NCI-H2171 treated with DMSO at 0.1 percent for 48 hours (cell line): ENCODE data around the gene ANKK1.

ENCODE experiments used
- DNase-seq: peaks from one replicate; lab custom pipeline; 2025; lab: John Stamatoyannopoulos, UW

Gene ANKK1

DNA sequence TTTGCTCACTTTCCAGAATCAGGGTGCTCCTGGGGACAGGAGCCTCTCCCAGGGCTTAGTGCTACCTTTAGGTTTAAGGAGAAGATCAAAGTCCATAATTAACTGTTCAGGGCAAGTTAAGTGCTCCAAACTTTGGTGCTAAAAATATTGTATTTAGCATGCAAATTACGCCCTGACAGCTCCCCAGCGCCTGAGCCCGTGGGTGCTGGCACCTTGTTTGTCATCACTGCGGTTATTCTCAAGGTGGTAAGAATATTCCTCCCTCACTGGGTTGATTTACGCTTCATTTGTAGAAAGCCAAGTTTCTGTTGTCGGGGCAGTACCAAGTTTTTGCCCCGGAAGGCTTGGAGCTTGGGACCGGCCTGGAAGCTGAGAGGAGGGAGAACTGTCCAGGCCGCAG lies 21.3 kb downstream of the ANKK1 start:
- no peak for DNase-seq

- no peak for DNase-seq
Measured at GRCh38 chr11:113409526-113409925, 21.9 kb downstream of the ANKK1 start.

DNA sequence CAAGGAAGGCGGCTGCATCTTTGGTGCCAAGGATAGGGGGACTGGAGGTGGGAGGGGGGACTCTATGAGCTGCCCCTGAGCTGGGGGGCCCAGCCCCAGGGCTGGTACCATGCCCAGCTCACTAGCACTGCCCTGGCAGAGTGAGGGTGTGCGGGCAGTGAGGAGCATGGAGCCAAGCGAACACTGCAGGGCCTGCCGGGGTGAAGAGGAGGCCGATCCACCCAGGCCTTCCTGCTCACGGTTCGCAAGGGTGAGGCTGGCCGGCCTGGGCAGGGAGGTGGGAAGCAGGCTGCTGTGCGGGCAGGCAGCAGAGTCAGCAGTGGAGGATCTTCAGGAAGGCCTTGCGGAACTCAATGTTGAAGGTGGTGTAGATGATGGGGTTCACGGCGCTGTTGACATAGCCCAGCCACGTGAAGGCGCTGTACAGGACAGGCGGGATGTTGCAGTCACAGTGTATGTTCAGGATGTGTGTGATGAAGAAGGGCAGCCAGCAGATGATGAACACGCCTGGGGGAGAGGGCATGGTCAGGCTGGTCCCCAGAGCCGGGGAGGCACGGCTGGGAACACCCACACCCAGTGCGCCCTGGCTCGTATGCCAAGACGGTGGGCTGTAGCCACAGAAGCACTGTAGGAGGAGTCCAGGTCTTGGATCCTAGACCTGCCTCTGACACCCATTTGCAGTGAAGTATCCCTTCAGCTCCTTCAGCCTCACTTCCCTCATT lies 23.0 kb downstream of the ANKK1 start:
- no peak for DNase-seq

- DNase-seq: peak; percentile 65
Measured at GRCh38 chr11:113411536-113411935, 24.0 kb downstream of the ANKK1 start.

GRCh38 chr11:113412675-113413074 lies 25.1 kb downstream of the ANKK1 start:
- no peak for DNase-seq

DNA sequence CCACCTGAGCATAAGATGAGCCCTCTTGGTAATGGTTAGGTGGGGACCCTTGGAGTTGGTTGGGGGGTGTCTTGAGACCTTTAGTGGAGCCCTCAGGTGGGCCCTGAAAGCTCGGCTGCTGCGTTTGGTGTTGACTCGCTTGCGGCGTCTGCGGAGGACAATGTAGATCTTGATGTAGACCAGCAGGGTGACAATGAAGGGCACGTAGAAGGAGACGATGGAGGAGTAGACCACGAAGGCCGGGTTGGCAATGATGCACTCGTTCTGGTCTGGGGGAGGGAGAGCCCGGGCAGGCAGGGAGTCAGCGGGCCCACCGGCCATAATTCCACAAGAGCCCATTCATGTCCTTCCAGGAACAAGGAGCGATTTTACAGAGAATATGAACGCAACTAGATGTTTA lies 27.8 kb downstream of the ANKK1 start:
- no peak for DNase-seq

DNA sequence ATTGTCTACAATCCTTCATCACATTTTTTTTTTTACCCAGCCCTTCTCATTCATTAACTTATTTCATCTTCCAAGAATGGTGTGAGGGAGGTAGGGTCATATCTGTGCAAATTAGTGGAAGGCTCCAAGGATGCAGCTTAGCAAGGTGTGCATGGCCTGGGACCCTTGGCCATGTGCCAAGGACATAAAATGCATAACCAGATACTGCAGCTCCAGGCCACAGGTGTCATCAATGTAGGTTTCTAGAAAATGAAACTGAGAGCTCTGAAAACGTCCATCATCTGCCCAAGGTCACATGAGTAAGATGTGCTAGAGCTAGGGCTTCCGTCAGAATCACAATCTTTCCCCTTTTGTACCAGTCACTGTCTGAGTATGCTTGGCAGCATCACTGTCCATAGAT lies 29.8 kb downstream of the ANKK1 start:
- no peak for DNase-seq

GRCh38 chr11:113419454-113420003 lies 31.9 kb downstream of the ANKK1 start:
- DNase-seq: peak; percentile 13

GRCh38 chr11:113420808-113421207 lies 33.2 kb downstream of the ANKK1 start:
- no peak for DNase-seq

GRCh38 chr11:113426686-113427085 lies 39.1 kb downstream of the ANKK1 start:
- no peak for DNase-seq

DNA sequence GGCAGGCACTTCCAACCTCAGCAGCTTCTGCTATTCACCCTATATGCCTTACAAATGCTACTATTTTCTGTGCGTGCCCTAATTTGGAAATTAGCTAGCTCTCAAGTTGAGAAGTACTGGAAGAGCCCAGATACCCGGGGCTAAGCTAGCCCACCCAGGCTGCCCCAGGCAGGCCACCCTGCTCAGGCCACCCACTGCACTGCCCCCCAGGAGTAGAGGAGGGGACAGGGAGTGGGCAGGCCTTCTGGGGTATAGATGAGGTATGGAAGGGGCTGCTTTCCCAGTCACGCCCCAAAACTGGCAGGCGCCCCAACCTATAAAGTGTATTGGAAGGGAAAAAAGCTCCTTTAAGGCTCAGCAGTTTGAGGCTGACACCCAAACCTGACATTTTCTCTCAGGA lies 44.2 kb downstream of the ANKK1 start:
- DNase-seq: no peak

DNA sequence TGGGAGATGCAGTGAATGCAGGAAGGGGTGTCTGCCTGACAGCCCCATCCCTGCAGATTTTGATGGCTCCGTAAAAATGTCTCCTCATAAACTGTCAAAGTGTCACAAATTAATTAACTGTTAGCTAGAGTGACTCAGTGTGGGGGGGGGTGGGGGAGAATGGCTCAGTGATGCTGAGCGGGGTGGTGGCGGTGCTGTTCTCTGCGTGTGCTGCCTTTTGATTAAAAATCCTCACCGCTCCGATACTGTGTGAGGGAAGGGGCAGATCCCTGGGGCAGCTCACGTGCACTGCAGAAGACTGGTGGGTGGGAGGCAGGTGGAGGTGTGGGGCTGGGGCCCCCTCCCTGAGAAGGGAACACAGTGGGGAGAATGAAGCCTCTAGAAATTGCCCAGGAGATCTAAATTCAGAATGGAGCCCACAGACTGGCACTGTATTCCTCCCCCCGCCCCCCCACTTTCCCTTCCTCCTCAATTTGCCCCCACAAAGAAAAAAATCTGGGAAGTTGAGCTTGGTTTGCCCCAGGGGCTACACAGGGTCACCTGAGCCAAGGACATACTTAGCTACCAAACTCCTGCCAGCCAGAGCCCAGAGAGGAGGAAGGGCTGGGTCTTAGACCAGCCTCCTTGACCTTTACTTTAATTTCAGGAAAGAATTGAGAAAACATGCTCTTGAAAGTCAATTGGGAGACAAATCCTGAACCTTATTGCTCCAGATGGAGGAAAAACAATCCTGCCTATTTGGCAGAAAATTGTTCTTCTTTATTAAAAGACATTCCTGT lies 47.8 kb downstream of the ANKK1 start:
- no peak for DNase-seq

GRCh38 chr11:113436672-113437252 lies 49.2 kb downstream of the ANKK1 start:
- peak; percentile 24 for DNase-seq

GRCh38 chr11:113440816-113441215 lies 53.2 kb downstream of the ANKK1 start:
- DNase-seq: no peak

DNA sequence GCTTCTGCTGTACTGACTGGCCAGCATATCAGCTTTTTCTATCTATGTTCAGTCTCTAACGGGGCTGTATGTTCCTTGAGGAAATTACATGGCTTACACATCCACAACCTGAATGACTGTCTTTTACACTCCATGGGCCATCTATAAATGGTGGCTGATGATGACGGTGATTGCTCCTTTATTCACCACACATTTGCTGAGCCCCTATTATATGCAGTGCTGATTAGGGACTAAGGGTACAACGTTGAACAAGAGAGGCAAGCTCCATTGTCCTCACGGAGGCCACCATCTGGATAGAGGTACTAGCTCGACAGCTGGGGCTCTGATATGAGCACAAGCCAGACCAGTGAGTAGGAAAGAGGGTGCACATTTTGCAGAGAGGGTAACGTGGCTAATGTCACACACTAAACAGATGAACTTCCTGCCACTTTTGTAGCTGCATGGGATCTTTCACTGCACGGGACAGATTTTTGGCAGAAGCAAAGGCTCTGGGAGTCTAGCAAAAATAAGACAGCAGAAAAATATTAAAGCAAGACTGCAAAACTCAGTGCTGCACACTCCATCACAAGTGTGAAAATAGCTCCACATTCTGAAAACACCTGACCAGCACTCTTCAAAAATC lies 57.0 kb downstream of the ANKK1 start:
- DNase-seq: peak; percentile 69

GRCh38 chr11:113446112-113446511 lies 58.5 kb downstream of the ANKK1 start:
- DNase-seq: no peak

DNA sequence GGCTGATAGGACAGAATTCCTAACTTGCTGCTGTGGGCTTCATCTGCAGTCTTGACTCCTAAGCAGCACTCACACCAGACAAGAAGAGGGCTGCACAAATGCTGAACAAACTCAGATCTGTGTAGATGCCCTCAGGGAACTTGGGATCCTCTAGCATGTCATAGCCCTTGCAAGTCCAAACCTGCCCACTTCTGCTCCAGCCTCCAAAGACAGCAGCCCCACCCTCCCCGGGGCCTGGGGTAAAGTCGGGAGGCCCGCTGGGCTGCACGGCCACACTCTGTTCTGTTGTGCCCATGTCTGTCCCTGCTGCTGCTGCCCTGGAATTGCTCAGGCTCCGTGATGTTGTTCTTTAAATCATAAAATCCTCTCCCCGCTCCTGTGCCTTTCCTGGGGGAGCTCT lies 59.4 kb downstream of the ANKK1 start:
- peak; percentile 53 for DNase-seq

GRCh38 chr11:113447621-113448315 lies 60.2 kb downstream of the ANKK1 start:
- DNase-seq: no peak

GRCh38 chr11:113448316-113448677 lies 60.7 kb downstream of the ANKK1 start:
- DNase-seq: no peak

DNA sequence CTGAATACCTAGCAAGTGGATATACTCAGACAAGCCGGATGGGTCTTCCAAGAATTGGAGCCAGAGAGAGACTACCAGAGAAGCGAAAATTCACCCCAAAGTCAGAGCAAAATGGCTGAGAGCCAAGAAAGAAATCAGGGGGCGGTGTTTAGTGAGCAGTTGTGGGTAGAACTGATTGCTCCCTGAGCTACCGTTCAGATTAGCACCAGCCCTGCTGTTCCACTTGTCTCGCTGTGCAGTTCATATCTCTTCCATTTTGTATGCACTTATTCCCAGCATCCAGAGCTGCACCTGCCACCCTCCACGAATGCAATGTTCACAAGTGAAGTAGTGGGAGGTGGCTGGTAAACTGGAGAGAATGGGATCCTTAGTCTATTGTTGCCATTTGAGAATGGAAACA lies 62.2 kb downstream of the ANKK1 start:
- DNase-seq: no peak
